ENCODE measurements around the gene CADPS. TPM values are rescaled to one million over a fixed set of nuclear protein-coding genes. Genes with fewer than 3 reads are reported as not detected.

The CADPS gene
- total RNA-seq, 1 experiment from 2014 or later: not detected

- Histone ChIP-seq H3K4me1 (ENCODE audit: control insufficient read depth, insufficient read depth, low read length) (no peaks in the 10 kb centered on the region), H3K9me3 (ENCODE audit: control insufficient read depth, insufficient read depth, low read depth, low read length) (no peaks in the 10 kb centered on the region), H3K4me3 (ENCODE audit: low read depth in 2 of 2, low read length in 2 of 2) (no peak overlapping the region), H3K36me3 (ENCODE audit: control insufficient read depth, insufficient read depth, low read length) (no peaks in the 10 kb centered on the region), H3K27ac (ENCODE audit: low read length) (no peak overlapping the region), H3K27me3 (ENCODE audit: control insufficient read depth, insufficient read depth, low read length) (no peaks in the 10 kb centered on the region; the same call in none of the 2 replicates)
- ChIA-PET CTCF (no interaction called here), POLR2A (no interaction called here)
- DNase-seq (ENCODE audit: low read depth, low spot score) (no peak), ATAC-seq (no peak)
- TF ChIP-seq CTCF (IDR thresholded peaks at IDR 0.05) (no peak), POLR2AphosphoS5 (IDR thresholded peaks at IDR 0.05; ENCODE audit: low read depth, low read length) (no peak), TCF7L2 (IDR thresholded peaks at IDR 0.05; ENCODE audit: low read depth, low read length) (no peak), SIN3A (IDR thresholded peaks at IDR 0.05; ENCODE audit: borderline replicate concordance, insufficient read depth, low read depth, low read length) (no peak)
- TF ChIP-seq, protein P1, sequence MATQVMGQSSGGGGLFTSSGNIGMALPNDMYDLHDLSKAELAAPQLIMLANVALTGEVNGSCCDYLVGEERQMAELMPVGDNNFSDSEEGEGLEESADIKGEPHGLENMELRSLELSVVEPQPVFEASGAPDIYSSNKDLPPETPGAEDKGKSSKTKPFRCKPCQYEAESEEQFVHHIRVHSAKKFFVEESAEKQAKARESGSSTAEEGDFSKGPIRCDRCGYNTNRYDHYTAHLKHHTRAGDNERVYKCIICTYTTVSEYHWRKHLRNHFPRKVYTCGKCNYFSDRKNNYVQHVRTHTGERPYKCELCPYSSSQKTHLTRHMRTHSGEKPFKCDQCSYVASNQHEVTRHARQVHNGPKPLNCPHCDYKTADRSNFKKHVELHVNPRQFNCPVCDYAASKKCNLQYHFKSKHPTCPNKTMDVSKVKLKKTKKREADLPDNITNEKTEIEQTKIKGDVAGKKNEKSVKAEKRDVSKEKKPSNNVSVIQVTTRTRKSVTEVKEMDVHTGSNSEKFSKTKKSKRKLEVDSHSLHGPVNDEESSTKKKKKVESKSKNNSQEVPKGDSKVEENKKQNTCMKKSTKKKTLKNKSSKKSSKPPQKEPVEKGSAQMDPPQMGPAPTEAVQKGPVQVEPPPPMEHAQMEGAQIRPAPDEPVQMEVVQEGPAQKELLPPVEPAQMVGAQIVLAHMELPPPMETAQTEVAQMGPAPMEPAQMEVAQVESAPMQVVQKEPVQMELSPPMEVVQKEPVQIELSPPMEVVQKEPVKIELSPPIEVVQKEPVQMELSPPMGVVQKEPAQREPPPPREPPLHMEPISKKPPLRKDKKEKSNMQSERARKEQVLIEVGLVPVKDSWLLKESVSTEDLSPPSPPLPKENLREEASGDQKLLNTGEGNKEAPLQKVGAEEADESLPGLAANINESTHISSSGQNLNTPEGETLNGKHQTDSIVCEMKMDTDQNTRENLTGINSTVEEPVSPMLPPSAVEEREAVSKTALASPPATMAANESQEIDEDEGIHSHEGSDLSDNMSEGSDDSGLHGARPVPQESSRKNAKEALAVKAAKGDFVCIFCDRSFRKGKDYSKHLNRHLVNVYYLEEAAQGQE (IDR thresholded peaks at IDR 0.05; ENCODE audit: insufficient read depth in 1 of 2, low read depth in 2 of 2, low read length in 1 of 2): no peak
- BruUV-seq (replicated peaks): no TSS peak
- in situ Hi-C loops (cut with HindIII; ENCODE audit: low pct_unique_long_range_greater_than_20kb, low sequenced_read_pairs): no loop called here
- intact Hi-C loops (cut with micrococcal nuclease; ENCODE audit: unreplicated experiment): no loop called here
Observed at GRCh38 chr3:62413687-62414086, 461.5 kb downstream of the CADPS start.

DNA sequence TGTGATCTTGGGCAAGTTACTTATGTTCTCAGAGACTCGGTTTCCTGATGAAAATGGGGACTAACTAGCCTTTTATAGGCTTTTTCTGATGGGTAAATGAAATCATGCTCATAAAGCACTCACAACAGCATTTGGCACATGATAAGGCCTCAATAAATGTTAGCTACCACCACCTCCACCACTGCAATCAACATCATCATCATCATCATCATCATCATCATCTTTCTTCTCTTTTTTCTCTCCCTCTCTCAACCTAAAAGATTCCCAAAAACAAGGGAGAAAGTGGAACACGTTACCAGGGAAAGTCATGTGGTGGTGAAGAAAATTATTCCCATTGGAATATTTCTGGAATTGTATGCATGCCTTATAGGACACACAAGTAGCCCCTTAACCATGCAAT is 468.3 kb downstream of the CADPS start:
- Histone ChIP-seq H3K27me3 (ENCODE audit: control insufficient read depth, insufficient read depth, low read length) (no peaks in the 10 kb centered on the region; the same call in none of the 2 replicates), H3K27ac (ENCODE audit: low read length) (no peak overlapping the region), H3K9me3 (ENCODE audit: control insufficient read depth, insufficient read depth, low read depth, low read length) (no peaks in the 10 kb centered on the region), H3K4me1 (ENCODE audit: control insufficient read depth, insufficient read depth, low read length) (no peaks in the 10 kb centered on the region), H3K4me3 (ENCODE audit: low read depth in 2 of 2, low read length in 2 of 2) (no peak overlapping the region), H3K36me3 (ENCODE audit: control insufficient read depth, insufficient read depth, low read length) (no peaks in the 10 kb centered on the region)
- ChIA-PET CTCF (no interaction called here), POLR2A (no interaction called here)
- TF ChIP-seq POLR2AphosphoS5 (IDR thresholded peaks at IDR 0.05; ENCODE audit: low read depth, low read length) (no peak), CTCF (IDR thresholded peaks at IDR 0.05) (no peak), TCF7L2 (IDR thresholded peaks at IDR 0.05; ENCODE audit: low read depth, low read length) (no peak), SIN3A (IDR thresholded peaks at IDR 0.05; ENCODE audit: borderline replicate concordance, insufficient read depth, low read depth, low read length) (no peak)
- TF ChIP-seq, protein P1 (IDR thresholded peaks at IDR 0.05; ENCODE audit: insufficient read depth in 1 of 2, low read depth in 2 of 2, low read length in 1 of 2): no peak
- ATAC-seq: no peak
- intact Hi-C loops (cut with micrococcal nuclease; ENCODE audit: unreplicated experiment): no loop called here
- no peak for DNase-seq (ENCODE audit: low read depth, low spot score)
- in situ Hi-C loops (cut with HindIII; ENCODE audit: low pct_unique_long_range_greater_than_20kb, low sequenced_read_pairs): no loop called here
- no TSS peak for BruUV-seq (replicated peaks)
